K562 (cell line): Measurements from ENCODE around the gene CDK11A. TPM values are rescaled to one million over a fixed set of nuclear protein-coding genes. Genes with fewer than 3 reads are reported as not detected.

ENCODE experiments used
- E2F3 ChIP-seq: fragments of 250-450 bp; sonication (Bioruptor Pico); IDR thresholded peaks from 2 replicates; pipeline ENCODE4 v1.4.0; 2020; ENCODE audit warnings: mild to moderate bottlenecking
- ETV1 ChIP-seq: fragments of 450-650 bp; conservative IDR thresholded peaks from 2 replicates; pipeline ENCODE4 v1.6.1; 2016; ENCODE audit warnings: missing genetic modification characterization, control low read depth, low read depth, missing compliant biosample characterization
- FOXM1 ChIP-seq, 2 experiments: fragments of 450-650 bp in 1 of 2; sonication (generic) in 1 of 2; formaldehyde crosslinking in 1 of 2; IDR thresholded peaks; 2 replicates each; pipeline versions ENCODE4 v1.6.1 to v1.9.0; 2017 to 2022; ENCODE audit warnings: low read depth in 2 of 2, mild to moderate bottlenecking in 2 of 2, missing genetic modification reagents in 1 of 2, moderate library complexity in 1 of 2
- HDGF ChIP-seq: fragments of 450-650 bp; IDR thresholded peaks from 2 replicates; pipeline ENCODE4 v1.6.1; 2016
- KDM1A ChIP-seq, 2 experiments: fragments of 450-650 bp; IDR thresholded peaks; 2 replicates each; pipeline ENCODE4 v1.6.1; 2016; ENCODE audit warnings: mild to moderate bottlenecking in 2 of 2
- MEF2A ChIP-seq: IDR thresholded peaks from 2 replicates; pipeline ENCODE4 v1.6.1; 2011; ENCODE audit warnings: low read depth, mild to moderate bottlenecking, low read length, moderate library complexity; ENCODE audit not compliant: control insufficient read depth
- MEF2D ChIP-seq: conservative IDR thresholded peaks from 2 replicates; pipeline ENCODE4 v1.6.1; 2016; ENCODE audit warnings: low read depth, missing genetic modification characterization, missing compliant biosample characterization
- NCOA4 ChIP-seq: fragments of 450-650 bp; IDR thresholded peaks from 2 replicates; pipeline ENCODE4 v1.6.1; 2018; ENCODE audit warnings: mild to moderate bottlenecking; ENCODE audit not compliant: partially characterized antibody
- NFE2L1 ChIP-seq: fragments of 450-650 bp; IDR thresholded peaks from 2 replicates; pipeline ENCODE4 v1.6.1; 2016; ENCODE audit warnings: missing genetic modification characterization, low read depth, mild to moderate bottlenecking, missing compliant biosample characterization, moderate library complexity, borderline replicate concordance
- POLR2H ChIP-seq: IDR thresholded peaks from 2 replicates; pipeline ENCODE4 v1.6.1; 2016; ENCODE audit warnings: missing genetic modification characterization, low read depth, mild to moderate bottlenecking, control low read depth, missing compliant biosample characterization, moderate library complexity
- RBM15 ChIP-seq: fragments of 200-400 bp; formaldehyde crosslinking; IDR thresholded peaks from 2 replicates; pipeline ENCODE4 v1.6.1; 2018; ENCODE audit warnings: mild to moderate bottlenecking, low read length, moderate library complexity; ENCODE audit not compliant: insufficient read depth
- RFX7 ChIP-seq: fragments of 250-450 bp; sonication (Bioruptor Pico); IDR thresholded peaks from 2 replicates; pipeline ENCODE4 v1.5.1; 2021; ENCODE audit warnings: mild to moderate bottlenecking
- SETDB1 ChIP-seq: IDR thresholded peaks from one replicate; pipeline ENCODE4 v1.6.1; 2012; ENCODE audit warnings: low read length, control low read depth, inconsistent platforms
- SNIP1 ChIP-seq: fragments of 450-650 bp; IDR thresholded peaks from 2 replicates; pipeline ENCODE4 v1.7.1; 2017; ENCODE audit warnings: low read depth, mild to moderate bottlenecking
- TFAM ChIP-seq: fragments of 250-450 bp; sonication (Bioruptor Pico); conservative IDR thresholded peaks from 2 replicates; pipeline ENCODE4 v1.5.0; 2021; ENCODE audit warnings: mild to moderate bottlenecking, moderate library complexity
- U2AF1 ChIP-seq: fragments of 200-400 bp; formaldehyde crosslinking; optimal IDR thresholded peaks from 2 replicates; pipeline ENCODE3; 2017; ENCODE audit warnings: mild to moderate bottlenecking, low read depth, low read length, moderate library complexity
- ZBTB1 ChIP-seq: sonication (generic); formaldehyde crosslinking; IDR thresholded peaks from 2 replicates; pipeline ENCODE4 v1.8.1; 2023; ENCODE audit warnings: missing genetic modification reagents, low read depth, mild to moderate bottlenecking, borderline replicate concordance
- ZNF184 ChIP-seq: sonication (generic); formaldehyde crosslinking; IDR thresholded peaks from 2 replicates; pipeline ENCODE4 v1.5.0; 2020; ENCODE audit warnings: missing genetic modification reagents
- ZNF280A ChIP-seq: fragments of 450-650 bp; IDR thresholded peaks from 2 replicates; pipeline ENCODE4 v1.6.1; 2018; ENCODE audit warnings: mild to moderate bottlenecking, low read depth; ENCODE audit not compliant: partially characterized antibody
- ZNF398 ChIP-seq: fragments of 250-450 bp; sonication (Bioruptor Pico); IDR thresholded peaks from 2 replicates; pipeline ENCODE4 v1.8.0; 2021; ENCODE audit warnings: moderate library complexity, mild to moderate bottlenecking, inconsistent platforms
- polyA plus RNA-seq, 8 experiments: library from polyadenylated mRNA; depleted of rRNA in 4 of 8; stranded (reverse) in 5 of 8; unstranded in 3 of 8; fragments of >200 nt; fragmentation: Nextera tagmentation in 2 of 8; fragmentation: Illumina TruSeq in 1 of 8; extraction: Ambion mirVana in 2 of 8; extraction: Trizol in 1 of 8; gene quantifications; 2 replicates each; pipeline versions ENCODE4 v1.2.1 to v1.2.3, GENCODE V29; 2011 to 2014; ENCODE audit warnings: inconsistent platforms in 1 of 8, missing spikeins in 1 of 8
- total RNA-seq, 7 experiments: library from RNA; depleted of rRNA in 6 of 7; stranded (reverse); fragments of >200 nt in 6 of 7; fragmentation: Illumina TruSeq in 2 of 7; extraction: Trizol in 2 of 7; gene quantifications; 2 replicates each; pipeline versions ENCODE4 v1.2.1 to v1.2.3, GENCODE V29; 2011 to 2021; ENCODE audit warnings: low replicate concordance in 1 of 7
- TF ChIP-seq, protein P1 (sequence below): fragments of 250-450 bp; sonication (Bioruptor Pico); IDR thresholded peaks from 2 replicates; pipeline ENCODE4 v1.4.0; 2020; ENCODE audit warnings: mild to moderate bottlenecking, moderate library complexity, borderline replicate concordance

CDK11A gene
- total and polyA plus RNA-seq, 9 of the 15 experiments (the other 6 are each of a cell fraction or from before 2014, with no cell fraction given) = 4.5 to 71.0 (median 43.9) TPM

- TF ChIP-seq ETV1 (tag) (no peak), FOXM1 (IDR thresholded peaks at IDR 0.05; ENCODE audit: low read depth) (no peak), FOXM1 (CRISPR knock-in tag; IDR thresholded peaks at IDR 0.05; ENCODE audit: low read depth) (no peak; the same call in 1 of the 2 replicates), POLR2H (no peak), SNIP1 (no peak), NCOA4 (no peak), ZNF184 (CRISPR knock-in tag) (no peak), MEF2D (tag) (no peak; the same call in 1 of the 2 replicates), SETDB1 (no peak), RBM15 (no peak), ZNF280A (no peak), KDM1A (IDR thresholded peaks at IDR 0.05) (no peak), TFAM (CRISPR knock-in tag) (no peak), ZNF398 (CRISPR knock-in tag) (no peak), MEF2A (no peak), U2AF1 (no peak), RFX7 (CRISPR knock-in tag) (no peak), HDGF (peak; percentile 99), NFE2L1 (tag) (no peak), ZBTB1 (peak; percentile 32; the same call in 1 of the 2 replicates), E2F3 (CRISPR knock-in tag) (no peak)
- TF ChIP-seq, protein P1, sequence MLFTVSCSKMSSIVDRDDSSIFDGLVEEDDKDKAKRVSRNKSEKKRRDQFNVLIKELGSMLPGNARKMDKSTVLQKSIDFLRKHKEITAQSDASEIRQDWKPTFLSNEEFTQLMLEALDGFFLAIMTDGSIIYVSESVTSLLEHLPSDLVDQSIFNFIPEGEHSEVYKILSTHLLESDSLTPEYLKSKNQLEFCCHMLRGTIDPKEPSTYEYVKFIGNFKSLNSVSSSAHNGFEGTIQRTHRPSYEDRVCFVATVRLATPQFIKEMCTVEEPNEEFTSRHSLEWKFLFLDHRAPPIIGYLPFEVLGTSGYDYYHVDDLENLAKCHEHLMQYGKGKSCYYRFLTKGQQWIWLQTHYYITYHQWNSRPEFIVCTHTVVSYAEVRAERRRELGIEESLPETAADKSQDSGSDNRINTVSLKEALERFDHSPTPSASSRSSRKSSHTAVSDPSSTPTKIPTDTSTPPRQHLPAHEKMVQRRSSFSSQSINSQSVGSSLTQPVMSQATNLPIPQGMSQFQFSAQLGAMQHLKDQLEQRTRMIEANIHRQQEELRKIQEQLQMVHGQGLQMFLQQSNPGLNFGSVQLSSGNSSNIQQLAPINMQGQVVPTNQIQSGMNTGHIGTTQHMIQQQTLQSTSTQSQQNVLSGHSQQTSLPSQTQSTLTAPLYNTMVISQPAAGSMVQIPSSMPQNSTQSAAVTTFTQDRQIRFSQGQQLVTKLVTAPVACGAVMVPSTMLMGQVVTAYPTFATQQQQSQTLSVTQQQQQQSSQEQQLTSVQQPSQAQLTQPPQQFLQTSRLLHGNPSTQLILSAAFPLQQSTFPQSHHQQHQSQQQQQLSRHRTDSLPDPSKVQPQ (CRISPR knock-in tag) = no peak
Observed at GRCh38 chr1:1758692-1759455, 34.7 kb upstream of the CDK11A start (continued).
